ENCODE results near the gene KRTAP13-4.

Gene KRTAP13-4, protein sequence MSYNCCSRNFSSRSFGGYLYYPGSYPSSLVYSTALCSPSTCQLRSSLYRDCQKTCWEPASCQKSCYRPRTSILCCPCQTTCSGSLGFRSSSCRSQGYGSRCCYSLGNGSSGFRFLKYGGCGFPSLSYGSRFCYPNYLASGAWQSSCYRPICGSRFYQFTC

GRCh38 chr21:30430170-30430655, at the start of gene KRTAP13-4:
Gene KRTAP13-4 (plus strand): TSS chr21:30430220. CDS start chr21:30430276, 56 bp downstream.
- DNase-seq, result no peak

DNA sequence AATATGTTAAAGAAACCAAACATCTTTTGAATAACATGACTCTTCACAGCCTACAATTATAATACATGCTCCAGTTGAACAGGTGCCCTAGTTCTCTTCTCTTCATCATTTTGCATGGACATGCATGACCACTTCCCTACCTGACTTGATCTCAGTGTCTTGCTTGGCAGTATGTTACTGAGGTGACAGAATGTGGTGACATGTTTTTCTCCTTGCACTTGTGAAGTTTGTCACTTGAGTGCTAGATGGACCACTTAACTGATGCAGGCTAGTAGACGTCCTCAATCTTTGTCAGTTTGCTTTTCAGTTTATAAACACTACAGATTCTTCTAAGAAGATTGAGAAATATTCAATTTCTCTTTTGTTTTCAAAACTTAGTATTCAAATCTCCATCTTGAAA, 47.8 kb upstream of the KRTAP13-4 start:
- DNase-seq, result no peak

DNA sequence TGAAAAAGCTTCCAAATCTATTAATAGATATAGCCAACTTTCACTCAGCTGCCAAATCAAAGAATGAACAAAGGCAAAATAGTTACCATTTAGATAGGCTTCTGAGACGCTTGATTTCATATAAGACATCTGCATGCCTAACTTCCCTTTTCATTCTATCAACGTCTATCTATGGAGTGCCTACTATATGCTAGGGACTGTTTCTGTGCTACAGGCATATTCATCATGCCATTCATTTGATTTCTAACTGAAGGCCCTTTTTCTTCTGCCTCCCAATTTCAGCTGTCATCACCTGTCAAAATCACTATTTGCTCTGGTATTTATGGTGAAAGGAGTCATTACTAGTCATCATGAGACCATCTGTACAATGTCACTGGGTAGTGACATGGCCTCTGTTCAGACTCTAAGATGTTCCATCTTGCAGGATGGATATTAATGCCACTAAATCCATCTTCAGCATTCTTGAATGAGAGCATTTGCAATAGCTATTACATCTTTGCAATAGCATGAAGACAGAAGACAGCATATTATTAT, 38.5 kb upstream of the KRTAP13-4 start:
- DNase-seq, result no peak

DNA sequence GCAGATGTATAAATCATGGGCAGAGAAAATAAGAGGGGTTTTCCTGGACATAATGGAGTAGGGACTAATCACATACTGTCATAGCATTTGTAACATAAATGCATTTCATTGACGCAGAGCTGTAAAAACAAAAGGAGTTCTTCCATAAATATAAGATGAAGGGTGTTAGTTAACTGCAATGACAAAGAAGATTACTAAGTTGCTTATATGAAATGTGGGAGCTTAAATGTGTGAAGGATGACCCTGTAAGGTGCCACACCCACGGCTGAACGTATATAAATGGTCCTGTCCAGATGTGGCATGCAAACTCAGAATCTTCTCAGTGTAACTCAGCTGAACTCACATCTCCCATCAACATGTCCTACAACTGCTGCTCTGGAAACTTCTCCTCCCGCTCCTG, 34.3 kb upstream of the KRTAP13-4 start, which contains the start of gene KRTAP13-1:
Gene KRTAP13-1, plus strand, starts transcription at position 301 of the 400 bp plus-strand sequence. Its CDS starts 56 bp downstream, at position 357.
- no peak for DNase-seq

- no peak for DNase-seq
These were observed 21.1 kb upstream of the KRTAP13-4 start for GRCh38 chr21:30408782-30409494.

GRCh38 chr21:30415993-30416392, 14.0 kb upstream of the KRTAP13-4 start:
- no peak for DNase-seq

- no peak for DNase-seq
These were observed 4.2 kb upstream of the KRTAP13-4 start, which contains the start of gene KRTAP13-3 for GRCh38 chr21:30425826-30426225. Gene KRTAP13-3 (minus strand): TSS chr21:30425926. CDS start chr21:30425912, 14 bp downstream.

DNA sequence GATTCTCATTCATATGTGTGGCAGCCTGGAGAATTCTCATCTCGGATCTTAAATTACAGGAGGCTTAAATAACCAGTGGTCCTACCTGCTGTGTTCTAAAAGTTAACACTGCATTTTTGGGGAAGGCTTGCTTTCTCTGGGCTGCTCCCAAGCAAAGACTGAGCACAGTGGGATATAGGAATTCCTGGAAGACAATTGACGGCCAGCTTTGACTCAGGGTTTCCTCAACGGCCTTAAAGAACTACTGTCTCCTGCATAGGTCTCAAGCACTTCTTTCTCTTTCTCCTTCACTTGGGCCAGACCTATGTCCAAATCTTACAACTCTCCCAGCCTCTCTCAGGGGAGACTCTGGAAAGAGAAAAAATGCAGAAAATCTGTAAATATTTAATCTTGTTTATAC, 3.3 kb upstream of the KRTAP13-4 start:
- no peak for DNase-seq

DNA sequence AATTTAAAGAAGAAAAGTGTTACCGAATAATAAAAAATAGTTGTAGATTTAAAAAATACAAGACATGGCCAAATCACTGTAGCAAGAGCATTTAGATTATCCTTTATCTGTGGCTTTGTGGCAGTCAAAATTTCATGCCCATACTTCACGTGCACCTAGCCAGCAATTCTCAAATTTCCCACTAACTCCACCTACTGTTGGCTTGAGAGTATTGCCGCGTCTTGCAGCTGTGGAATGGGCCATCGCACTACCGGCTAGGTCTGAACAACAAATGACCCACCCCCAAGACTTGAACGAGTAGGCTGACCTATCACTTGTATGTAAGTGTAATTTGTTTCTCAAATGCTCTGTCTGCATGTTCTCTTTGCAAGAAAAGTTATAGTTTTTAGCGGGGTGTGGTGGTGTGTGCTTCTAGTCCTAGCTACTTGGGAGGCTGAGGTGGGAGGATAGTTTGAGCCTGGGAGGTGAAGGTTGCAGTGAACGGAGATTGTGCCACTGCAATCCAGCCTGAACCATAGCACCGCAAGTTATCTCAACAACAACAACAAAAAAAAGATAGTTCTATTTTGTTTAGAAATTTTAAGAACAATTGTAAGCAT, 4.1 kb downstream of the KRTAP13-4 start:
- no peak for DNase-seq

GRCh38 chr21:30437010-30437565, 7.1 kb downstream of the KRTAP13-4 start:
- DNase-seq, result no peak

GRCh38 chr21:30439975-30440374, 10.0 kb downstream of the KRTAP13-4 start, which contains the start of gene KRTAP15-1:
Gene KRTAP15-1 (plus strand): TSS chr21:30440275. CDS start chr21:30440328, 53 bp downstream.
- no peak for DNase-seq

- no peak for DNase-seq
These were observed 13.2 kb downstream of the KRTAP13-4 start for GRCh38 chr21:30443226-30443625.

DNA sequence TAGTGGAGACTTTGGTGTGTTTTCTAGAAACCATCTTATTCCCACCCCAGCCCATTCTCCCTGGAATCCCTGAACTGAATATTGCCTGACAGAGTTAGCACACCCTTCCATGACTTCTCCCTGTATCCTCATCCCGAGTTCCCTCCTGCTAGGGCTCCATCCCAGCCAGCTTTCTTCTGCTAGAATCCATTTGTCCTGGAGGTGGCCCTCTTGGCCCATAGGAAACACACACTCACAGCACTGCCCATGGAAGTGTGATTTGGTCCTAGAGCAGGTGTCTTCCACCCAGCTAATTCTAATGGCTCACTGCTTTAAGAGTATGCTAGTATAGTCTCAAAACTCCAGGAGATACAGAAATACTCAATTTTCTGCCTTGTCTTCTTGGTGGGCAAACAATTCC, 14.2 kb downstream of the KRTAP13-4 start:
- DNase-seq, result no peak

DNA sequence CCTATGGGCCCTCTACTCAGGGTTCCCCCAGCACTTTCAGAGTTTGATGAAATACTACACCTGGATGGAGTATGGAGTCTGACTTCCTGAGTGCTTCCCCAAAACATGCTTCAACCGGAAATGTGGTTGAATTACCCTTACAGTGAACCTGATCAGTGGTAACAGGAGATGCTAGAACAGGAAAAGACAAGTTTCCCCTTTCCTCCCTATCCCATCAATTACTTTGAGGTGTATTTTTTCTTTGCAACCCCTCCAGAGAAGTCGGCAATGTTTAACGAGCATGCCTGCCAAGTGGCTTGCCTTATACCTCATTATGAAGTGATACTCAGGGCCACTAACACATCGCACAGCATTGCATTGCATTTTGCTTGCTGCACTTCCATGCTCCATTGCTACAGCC, 17.0 kb downstream of the KRTAP13-4 start:
- DNase-seq, result no peak

DNA sequence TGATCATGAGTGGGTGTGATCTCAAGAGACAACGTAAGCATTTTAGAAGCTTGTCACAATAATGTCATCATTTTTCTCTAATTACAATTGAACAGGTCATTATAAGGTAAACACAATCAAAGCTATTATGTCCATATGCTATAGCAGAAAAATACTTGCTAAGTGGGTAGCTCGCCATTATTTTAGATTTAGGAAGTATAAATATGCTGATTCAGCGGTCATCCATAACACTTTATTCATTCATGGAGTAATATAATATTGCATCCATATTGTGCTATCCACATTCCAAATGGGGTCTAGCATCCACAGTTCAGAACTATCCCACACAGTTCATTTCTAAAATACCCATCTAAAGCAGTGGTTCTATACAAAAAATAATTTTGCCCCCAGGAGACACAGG, 18.5 kb downstream of the KRTAP13-4 start:
- no peak for DNase-seq

- DNase-seq, result no peak
These were observed 33.7 kb downstream of the KRTAP13-4 start for GRCh38 chr21:30463713-30464112.

GRCh38 chr21:30468900-30469714, 39.1 kb downstream of the KRTAP13-4 start:
- DNase-seq, result no peak

DNA sequence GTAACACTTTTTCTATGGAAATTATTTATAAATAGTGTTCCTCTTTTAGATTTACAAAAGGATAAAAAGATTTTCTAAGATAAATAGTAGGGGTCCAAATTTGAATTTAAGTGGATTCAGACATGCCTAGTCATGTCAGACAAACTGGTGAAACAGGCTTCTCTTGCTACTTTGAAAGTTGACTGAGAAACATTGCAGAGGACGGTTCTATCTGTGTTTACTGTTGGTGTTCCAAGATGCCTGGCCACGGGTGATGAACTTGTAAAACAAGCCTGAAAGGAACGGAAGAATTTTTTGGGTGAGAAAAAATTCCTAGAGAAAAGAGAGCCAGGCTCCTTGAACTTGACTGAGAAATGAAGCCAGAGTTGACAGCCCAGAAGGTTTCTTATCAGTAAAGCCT, 48.0 kb downstream of the KRTAP13-4 start:
- no peak for DNase-seq

GRCh38 chr21:30479259-30479658, 49.2 kb downstream of the KRTAP13-4 start:
- DNase-seq, result no peak

DNA sequence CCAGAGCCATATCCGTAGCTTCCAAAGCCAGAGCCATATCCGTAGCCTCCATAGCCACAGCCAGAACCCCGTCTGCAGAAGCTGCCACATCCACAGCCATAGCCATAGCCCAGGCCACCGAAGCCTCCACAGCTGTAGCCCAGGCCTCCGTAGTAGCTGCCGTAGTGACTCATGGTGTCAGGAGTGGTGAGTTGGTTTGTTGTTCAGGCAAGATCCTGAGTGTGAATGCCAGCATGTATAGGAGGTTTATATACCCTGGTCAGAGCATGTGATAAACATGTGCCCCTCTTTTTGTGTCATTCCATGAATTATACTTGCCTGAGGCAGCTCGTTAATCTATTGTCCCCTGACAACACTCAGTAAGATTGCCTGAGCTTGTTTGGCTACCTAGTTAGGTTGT, 50.1 kb downstream of the KRTAP13-4 start, which contains the start of gene KRTAP19-1:
Gene KRTAP19-1, minus strand, starts transcription at position 223 of the 400 bp plus-strand sequence. Its CDS starts 50 bp downstream, at position 173.
- DNase-seq, result no peak
